Body of pancreas (tissue), 4 donors: Measurements from ENCODE around the gene ALLC. TPM values are rescaled to one million over a fixed set of nuclear protein-coding genes. Genes with fewer than 3 reads are reported as not detected.

Experiments
- ATAC-seq: fragments of 150-250 bp; one replicate; pipeline ENCODE4 v1.9.1; 2016
- DNase-seq, 4 donors: peaks; one replicate each; pipeline ENCODE4 v3.0.0-alpha.2; 2019
- H3K27ac ChIP-seq, 4 donors: fragments of 200-600 bp; sonication (generic); 1 replicate in 3 of 4; 2 replicates in 1 of 4; pipeline versions ENCODE4 v1.5.1 to v1.6.1; 2016 to 2019; ENCODE audit warnings: mild to moderate bottlenecking in 1 of 4, mixed read lengths in 1 of 4, moderate library complexity in 1 of 4
- H3K27me3 ChIP-seq, 2 donors: fragments of 200-600 bp; sonication (generic); one replicate each; pipeline ENCODE4 v1.6.0; 2016; ENCODE audit warnings: mild to moderate bottlenecking in 1 of 2
- H3K36me3 ChIP-seq, 2 donors: fragments of 200-600 bp; sonication (generic); replicated peaks in 1 of 2; 2 replicates each; pipeline ENCODE4 v1.5.1; 2016; ENCODE audit warnings: low read depth in 2 of 2; ENCODE audit not compliant: insufficient read depth in 1 of 2
- H3K4me1 ChIP-seq: fragments of 200-600 bp; sonication (generic); one replicate; pipeline ENCODE4 v1.6.0; 2016
- H3K4me3 ChIP-seq, 2 donors: fragments of 200-600 bp; sonication (generic); 1 replicate in 1 of 2; 2 replicates in 1 of 2; pipeline ENCODE4 v1.5.1; 2016 to 2019
- H3K9me3 ChIP-seq, 3 donors: fragments of 200-600 bp; sonication (generic); 1 replicate in 2 of 3; 2 replicates in 1 of 3; pipeline ENCODE4 v1.5.1; 2016
- POLR2A ChIP-seq, 3 donors: fragments of 450-650 bp; IDR thresholded peaks; one replicate each; pipeline ENCODE4 v1.6.1; 2016; ENCODE audit warnings: antibody characterized with exemption in 3 of 3, mild to moderate bottlenecking in 2 of 3
- WGBS, 2 donors: methylation state at CpG; one replicate each; pipeline ENCODE4 v1.1.5; 2017; 5-methylcytosine and 5-hydroxymethylcytosine counted together
- intact Hi-C: fragments of 100-400 bp; cut with DNase I; formaldehyde crosslinking; loops from one replicate; pipeline ENCODE4 v1.15.1; 2023
- total RNA-seq, 2 donors: library from RNA; depleted of rRNA; stranded (reverse); fragments of >200 nt; gene quantifications; one replicate each; pipeline ENCODE4 v1.1.0, GENCODE V29; 2016
- TF ChIP-seq, protein P1 (sequence below), 7 experiments: fragments of 450-650 bp in 4 of 7; fragments of 200-600 bp in 3 of 7; sonication (generic) in 3 of 7; IDR thresholded peaks; one replicate each; pipeline ENCODE4 v1.5.1; 2016 to 2019; ENCODE audit warnings: antibody characterized with exemption in 7 of 7

ALLC gene
- total RNA-seq, 2 donors from 2014 or later, result not detected

GRCh38 chr2:3681625-3682024, 23.6 kb downstream of the ALLC start:
- no peaks in the 10 kb centered on the region for H3K27me3 ChIP-seq
- no peaks in the 10 kb centered on the region for H3K9me3 ChIP-seq
- H3K36me3 ChIP-seq, result no peaks in the 10 kb centered on the region
- 57 to 64% methylated on average over 5 of the region's 5 CpGs for WGBS, 2 donors
- TF ChIP-seq POLR2A (IDR thresholded peaks at IDR 0.05), result no peak
- TF ChIP-seq, protein P1, sequence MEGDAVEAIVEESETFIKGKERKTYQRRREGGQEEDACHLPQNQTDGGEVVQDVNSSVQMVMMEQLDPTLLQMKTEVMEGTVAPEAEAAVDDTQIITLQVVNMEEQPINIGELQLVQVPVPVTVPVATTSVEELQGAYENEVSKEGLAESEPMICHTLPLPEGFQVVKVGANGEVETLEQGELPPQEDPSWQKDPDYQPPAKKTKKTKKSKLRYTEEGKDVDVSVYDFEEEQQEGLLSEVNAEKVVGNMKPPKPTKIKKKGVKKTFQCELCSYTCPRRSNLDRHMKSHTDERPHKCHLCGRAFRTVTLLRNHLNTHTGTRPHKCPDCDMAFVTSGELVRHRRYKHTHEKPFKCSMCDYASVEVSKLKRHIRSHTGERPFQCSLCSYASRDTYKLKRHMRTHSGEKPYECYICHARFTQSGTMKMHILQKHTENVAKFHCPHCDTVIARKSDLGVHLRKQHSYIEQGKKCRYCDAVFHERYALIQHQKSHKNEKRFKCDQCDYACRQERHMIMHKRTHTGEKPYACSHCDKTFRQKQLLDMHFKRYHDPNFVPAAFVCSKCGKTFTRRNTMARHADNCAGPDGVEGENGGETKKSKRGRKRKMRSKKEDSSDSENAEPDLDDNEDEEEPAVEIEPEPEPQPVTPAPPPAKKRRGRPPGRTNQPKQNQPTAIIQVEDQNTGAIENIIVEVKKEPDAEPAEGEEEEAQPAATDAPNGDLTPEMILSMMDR (IDR thresholded peaks at IDR 0.05), result no peak
- DNase-seq, result no peak
- H3K4me3 ChIP-seq, result no peak overlapping the region
- H3K27ac ChIP-seq, result no peak overlapping the region
- no peaks in the 10 kb centered on the region for H3K4me1 ChIP-seq
- intact Hi-C loops, result no loop called here
- no peak for ATAC-seq

DNA sequence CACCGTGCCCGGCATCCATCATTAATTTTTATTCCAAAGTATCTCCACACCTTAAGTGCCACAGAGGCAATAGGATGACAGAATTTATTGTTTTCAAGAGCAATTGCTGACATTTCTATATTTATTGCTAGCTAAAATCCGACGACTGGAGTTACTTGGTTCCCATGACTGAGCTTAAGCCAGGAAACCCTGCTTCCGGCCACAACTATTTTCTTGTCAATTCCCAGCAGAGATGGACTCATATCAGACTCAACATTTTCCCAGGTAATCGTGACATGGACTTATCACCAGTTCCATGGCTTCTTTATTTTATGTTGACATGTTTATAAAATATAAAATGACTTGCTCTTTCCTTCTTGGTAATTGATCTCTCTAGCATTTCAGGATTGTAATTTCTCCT, 24.8 kb downstream of the ALLC start:
- DNase-seq, result no peak
- Histone ChIP-seq H3K27me3 (no peaks in the 10 kb centered on the region), H3K9me3 (no peaks in the 10 kb centered on the region), H3K27ac (no peak overlapping the region), H3K4me1 (no peaks in the 10 kb centered on the region), H3K36me3 (no peaks in the 10 kb centered on the region), H3K4me3 (no peak overlapping the region)
- TF ChIP-seq, protein P1 (IDR thresholded peaks at IDR 0.05), result no peak
- TF ChIP-seq POLR2A (IDR thresholded peaks at IDR 0.05), result no peak
- intact Hi-C loops, result no loop called here
- no peak for ATAC-seq
- WGBS, 2 donors, result 70 to 73% methylated on average over 6 of the region's 6 CpGs

GRCh38 chr2:3683748-3684454, 25.9 kb downstream of the ALLC start:
- H3K36me3 ChIP-seq, result no peaks in the 10 kb centered on the region
- no peak overlapping the region for H3K4me3 ChIP-seq
- intact Hi-C loops, result no loop called here
- DNase-seq, result no peak
- H3K9me3 ChIP-seq, result no peaks in the 10 kb centered on the region
- no peaks in the 10 kb centered on the region for H3K4me1 ChIP-seq
- WGBS, 2 donors, result 29 to 32% methylated on average over 3 of the region's 3 CpGs
- H3K27me3 ChIP-seq, result no peaks in the 10 kb centered on the region
- ATAC-seq, result no peak
- TF ChIP-seq, protein P1 (IDR thresholded peaks at IDR 0.05), result no peak
- no peak for TF ChIP-seq POLR2A (IDR thresholded peaks at IDR 0.05)
- no peak overlapping the region for H3K27ac ChIP-seq

DNA sequence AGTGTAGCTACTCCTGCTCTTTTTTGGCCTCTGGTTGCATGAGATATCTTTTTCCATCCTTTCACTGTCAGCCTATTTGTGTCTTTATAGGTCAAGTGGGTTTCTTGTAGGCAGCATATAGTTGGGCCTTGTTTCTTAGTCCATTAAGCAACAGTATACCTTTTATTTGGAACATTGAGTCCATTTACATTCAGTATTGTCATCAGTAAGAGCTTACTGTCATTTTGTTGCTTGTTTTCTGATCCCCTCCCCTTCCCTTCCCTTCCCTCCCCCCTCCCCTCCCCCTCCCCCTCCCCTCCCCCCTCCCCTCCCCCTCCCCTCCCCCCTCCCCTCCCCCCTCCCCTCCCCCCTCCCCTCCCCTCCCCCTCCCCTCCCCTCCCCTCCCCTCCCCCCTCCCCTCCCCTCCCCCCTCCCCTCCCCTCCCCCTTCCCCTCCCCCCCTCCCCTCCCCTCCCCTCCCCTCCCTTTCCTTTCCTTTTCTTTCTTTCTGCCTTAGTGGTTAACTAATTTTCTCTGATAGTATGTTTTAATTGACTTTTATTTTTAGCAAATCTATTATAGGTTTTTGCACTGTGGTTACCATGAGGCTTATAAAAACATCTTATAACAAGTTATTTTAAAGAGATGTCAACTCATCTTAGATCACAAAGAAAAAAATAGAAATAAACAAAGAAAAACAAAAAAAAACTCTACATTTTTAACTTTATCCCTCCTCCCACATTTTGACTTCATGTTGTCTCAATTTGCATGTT, 32.2 kb downstream of the ALLC start:
- Histone ChIP-seq H3K4me1 (no peaks in the 10 kb centered on the region), H3K4me3 (no peak overlapping the region), H3K9me3 (no peaks in the 10 kb centered on the region), H3K36me3 (no peaks in the 10 kb centered on the region), H3K27ac (no peak overlapping the region), H3K27me3 (no peaks in the 10 kb centered on the region)
- ATAC-seq (no peak), DNase-seq (no peak)
- intact Hi-C loops, result no loop called here
- no peak for TF ChIP-seq POLR2A (IDR thresholded peaks at IDR 0.05)
- TF ChIP-seq, protein P1 (IDR thresholded peaks at IDR 0.05), result no peak
